ENCODE data around the gene MEIKIN. TPM values are rescaled to one million over a fixed set of nuclear protein-coding genes. Genes with fewer than 3 reads are reported as not detected.

The MEIKIN gene
- total and polyA plus RNA-seq, 2 of the 8 experiments (the other 6 are each of a cell fraction or from before 2014, with no cell fraction given), result not detected

- TF ChIP-seq CHD7 (IDR thresholded peaks at IDR 0.05; ENCODE audit: insufficient replicate concordance, low read length) (no peak), KDM5A (IDR thresholded peaks at IDR 0.05; ENCODE audit: low read length) (no peak), BACH1 (IDR thresholded peaks at IDR 0.05; ENCODE audit: low read length) (no peak), CREB1 (IDR thresholded peaks at IDR 0.05) (no peak), ASH2L (IDR thresholded peaks at IDR 0.05; ENCODE audit: low read length) (no peak), SIN3A (conservative IDR thresholded peaks at IDR 0.05 in 1 of 2, IDR thresholded peaks at IDR 0.05 in 1 of 2; ENCODE audit: low read depth in 1 of 2, low read length in 2 of 2) (no peak), SAP30 (IDR thresholded peaks at IDR 0.05; ENCODE audit: insufficient read depth, insufficient replicate concordance, low read length) (no peak)
Observed at GRCh38 chr5:131979816-131980215, 34.4 kb upstream of the MEIKIN start (continued).
